ENCODE results near the gene ALDH6A1. TPM values are rescaled to one million over a fixed set of nuclear protein-coding genes. Genes with fewer than 3 reads are reported as not detected.

ALDH6A1 gene
- total RNA-seq, 6 donors from 2014 or later: 10.4 to 48.0 (median 30.5) TPM

GRCh38 chr14:74018586-74019407 is 65.5 kb downstream of the ALDH6A1 start, which contains the start of the genes BBOF1 and ENTPD5:
BBOF1 (plus strand) TSS chr14:74019349; CDS start chr14:74019479, 130 bp downstream.
ENTPD5 (minus strand) TSS chr14:74019288; CDS start chr14:73988102, 31,186 bp downstream.
- 0 to 1% methylated on average over 5 to 40 of the region's 93 CpGs for WGBS, 2 donors
- peak within 1 kb of the TSS; percentile 50 to 96 (median 92) for H3K4me3 ChIP-seq

GRCh38 chr14:74018174-74018585 is 66.1 kb downstream of the ALDH6A1 start:
- Histone ChIP-seq H3K27me3 (no peaks in the 10 kb centered on the region), H3K36me3 (peaks cover 0 to 8% (median 0%) of the 10 kb centered on the region in 4 donors), H3K4me1 (peaks cover 9 to 18% (median 14%) of the 10 kb centered on the region in 4 donors), H3K4me3 (peak overlapping the region; percentile 29 to 96 (median 92)), H3K9me3 (no peaks in the 10 kb centered on the region), H3K27ac (peak overlapping the region; percentile 88 to 97 (median 97))
- TF ChIP-seq POLR2AphosphoS5 (IDR thresholded peaks at IDR 0.05) (no peak), CTCF (IDR thresholded peaks at IDR 0.05) (no peak), EP300 (IDR thresholded peaks at IDR 0.05) (no peak), POLR2A (IDR thresholded peaks at IDR 0.05) (no peak)
- 1 to 2% methylated on average over 8 of the region's 8 CpGs for WGBS, 2 donors
- DNase-seq: no peak
- peak; percentile 35 to 60 for ATAC-seq (ENCODE audit: low FRiP score in 2 of 2)

More at GRCh38 chr14:74018586-74019407, 65.5 kb downstream of the ALDH6A1 start, which contains the start of the genes BBOF1 and ENTPD5:
- Histone ChIP-seq H3K27me3 (no peaks in the 10 kb centered on the region), H3K9me3 (no peaks in the 10 kb centered on the region), H3K36me3 (peaks cover 0 to 2% (median 0%) of the 10 kb centered on the region in 4 donors), H3K27ac (peak within 1 kb of the TSS; percentile 88 to 97 (median 97)), H3K4me1 (peaks cover 9 to 18% (median 14%) of the 10 kb centered on the region in 4 donors)
- DNase-seq (peak; percentile 90 to 98), ATAC-seq (ENCODE audit: low FRiP score in 2 of 2) (peak; percentile 96 to 99)
- TF ChIP-seq CTCF (IDR thresholded peaks at IDR 0.05) (peak in 4 of 6 experiments; percentile 36 to 74 (median 48)), POLR2AphosphoS5 (IDR thresholded peaks at IDR 0.05) (peak; percentile 25 to 75), POLR2A (IDR thresholded peaks at IDR 0.05) (peak in 3 of 4 donors; percentile 86 to 93 (median 88)), EP300 (IDR thresholded peaks at IDR 0.05) (no peak)

GRCh38 chr14:74015963-74016362 is 68.3 kb downstream of the ALDH6A1 start:
- peaks cover 9 to 18% (median 14%) of the 10 kb centered on the region in 4 donors for H3K4me1 ChIP-seq
- ATAC-seq (ENCODE audit: low FRiP score in 2 of 2) (no peak), DNase-seq (no peak)
- no peaks in the 10 kb centered on the region for H3K9me3 ChIP-seq
- H3K27ac ChIP-seq: no peak overlapping the region
- H3K36me3 ChIP-seq: peaks cover 0 to 15% (median 2%) of the 10 kb centered on the region in 4 donors
- TF ChIP-seq EP300 (IDR thresholded peaks at IDR 0.05): no peak
- H3K27me3 ChIP-seq: no peaks in the 10 kb centered on the region
- no peak overlapping the region for H3K4me3 ChIP-seq

- WGBS, 2 donors: 49 to 71% methylated on average over 3 of the region's 3 CpGs
These were observed 69.1 kb downstream of the ALDH6A1 start for GRCh38 chr14:74015176-74015575.

More at GRCh38 chr14:74015176-74015575, 69.1 kb downstream of the ALDH6A1 start:
- H3K36me3 ChIP-seq: peaks cover 0 to 19% (median 8%) of the 10 kb centered on the region in 4 donors
- no peaks in the 10 kb centered on the region for H3K9me3 ChIP-seq
- ATAC-seq (ENCODE audit: low FRiP score in 2 of 2) (no peak), DNase-seq (no peak)
- peaks cover 9 to 16% (median 13%) of the 10 kb centered on the region in 4 donors for H3K4me1 ChIP-seq
- TF ChIP-seq CTCF (IDR thresholded peaks at IDR 0.05): no peak
- TF ChIP-seq POLR2AphosphoS5 (IDR thresholded peaks at IDR 0.05): no peak
- TF ChIP-seq POLR2A (IDR thresholded peaks at IDR 0.05): no peak
- no peak for TF ChIP-seq EP300 (IDR thresholded peaks at IDR 0.05)
- no peaks in the 10 kb centered on the region for H3K27me3 ChIP-seq
- no peak overlapping the region for H3K4me3 ChIP-seq
- no peak overlapping the region for H3K27ac ChIP-seq
